Stimulated activated naive CD8-positive, alpha-beta T cell treated with anti-CD3 and anti-CD28 coated beads, Interleukin-15, Interleukin-2, amounts not matched to agents 100 ng/mL and 50 ng/mL, for 24 hours (primary cell): Measurements from ENCODE around the gene CAMSAP2.

Experiments
- H3K27ac Mint-ChIP-seq: one replicate; pipeline ENCODE4 v1.8.0; 2021; ENCODE audit warnings: mild to moderate bottlenecking, mixed read lengths
- H3K27me3 Mint-ChIP-seq: one replicate; pipeline ENCODE4 v1.8.0; 2021; ENCODE audit warnings: mixed read lengths
- H3K36me3 Mint-ChIP-seq: one replicate; pipeline ENCODE4 v1.8.0; 2021; ENCODE audit warnings: low read depth, mixed read lengths
- H3K4me1 Mint-ChIP-seq: one replicate; pipeline ENCODE4 v1.8.0; 2021; ENCODE audit warnings: low read depth, mixed read lengths
- H3K4me3 Mint-ChIP-seq: one replicate; pipeline ENCODE4 v1.8.0; 2021; ENCODE audit warnings: mild to moderate bottlenecking, mixed read lengths
- H3K9me3 Mint-ChIP-seq: one replicate; pipeline ENCODE4 v1.8.0; 2021; ENCODE audit warnings: mixed read lengths

Gene CAMSAP2

GRCh38 chr1:200755456-200755855, 16.8 kb downstream of the CAMSAP2 start:
- peaks cover 7% of the 10 kb centered on the region for H3K4me1 Mint-ChIP-seq
- no peak overlapping the region for H3K27ac Mint-ChIP-seq
- H3K4me3 Mint-ChIP-seq = no peak overlapping the region
- no peaks in the 10 kb centered on the region for H3K27me3 Mint-ChIP-seq
- no peaks in the 10 kb centered on the region for H3K9me3 Mint-ChIP-seq
- no peaks in the 10 kb centered on the region for H3K36me3 Mint-ChIP-seq

- no peaks in the 10 kb centered on the region for H3K27me3 Mint-ChIP-seq
- no peaks in the 10 kb centered on the region for H3K9me3 Mint-ChIP-seq
- H3K4me3 Mint-ChIP-seq = no peak overlapping the region
- no peaks in the 10 kb centered on the region for H3K4me1 Mint-ChIP-seq
- H3K36me3 Mint-ChIP-seq = peaks cover 7% of the 10 kb centered on the region
- H3K27ac Mint-ChIP-seq = no peak overlapping the region
Observed at GRCh38 chr1:200762089-200762488, 23.4 kb downstream of the CAMSAP2 start.

- no peaks in the 10 kb centered on the region for H3K4me1 Mint-ChIP-seq
- H3K27me3 Mint-ChIP-seq = no peaks in the 10 kb centered on the region
- no peak overlapping the region for H3K27ac Mint-ChIP-seq
- peaks cover 8% of the 10 kb centered on the region for H3K36me3 Mint-ChIP-seq
- H3K4me3 Mint-ChIP-seq = no peak overlapping the region
- H3K9me3 Mint-ChIP-seq = no peaks in the 10 kb centered on the region
Observed at GRCh38 chr1:200767321-200767720, 28.6 kb downstream of the CAMSAP2 start.

DNA sequence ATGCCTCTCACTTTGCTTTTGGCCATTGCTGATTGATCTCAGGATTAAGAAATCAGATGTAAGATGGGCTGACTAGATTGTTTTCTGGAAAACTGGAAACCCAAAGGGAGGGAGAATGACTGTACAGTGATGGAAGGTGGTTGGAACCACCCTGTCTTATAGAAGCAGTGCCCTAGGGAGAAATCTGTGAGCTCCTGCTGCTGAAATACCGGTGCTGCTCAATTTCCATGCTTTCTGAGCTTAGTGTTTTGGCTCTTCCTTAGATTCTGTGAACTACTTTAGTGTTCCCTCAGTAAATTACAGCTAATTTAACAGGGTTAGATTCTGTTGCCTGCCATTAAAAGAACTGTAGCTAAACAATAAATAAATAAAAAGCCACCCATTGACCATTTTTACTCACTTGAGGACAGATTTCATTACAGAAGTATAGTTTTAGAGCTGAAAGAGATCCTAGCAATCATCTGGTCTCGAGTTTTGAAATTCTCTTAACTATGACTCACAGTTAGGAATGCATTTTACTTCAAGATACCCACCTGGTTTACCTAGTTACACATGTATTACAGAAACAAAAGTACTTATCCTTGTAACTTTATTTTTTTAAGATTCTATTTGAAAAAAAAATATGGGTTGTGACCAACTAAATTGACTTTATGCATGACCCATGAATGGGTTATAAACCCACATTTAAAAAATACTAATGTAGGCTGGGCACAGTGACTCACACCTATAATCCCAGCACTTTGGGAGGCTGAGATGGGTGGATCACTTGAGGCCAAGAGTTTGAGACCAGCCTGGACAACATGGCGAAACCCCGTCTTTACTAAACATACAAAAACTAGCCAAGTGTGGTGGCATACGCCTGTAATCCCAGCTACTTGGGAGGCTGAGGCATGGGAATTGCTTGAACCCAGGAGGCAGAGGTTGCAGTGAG, 33.2 kb downstream of the CAMSAP2 start:
- no peaks in the 10 kb centered on the region for H3K4me1 Mint-ChIP-seq
- no peak overlapping the region for H3K4me3 Mint-ChIP-seq
- peaks cover 5% of the 10 kb centered on the region for H3K36me3 Mint-ChIP-seq
- H3K27me3 Mint-ChIP-seq = no peaks in the 10 kb centered on the region
- H3K9me3 Mint-ChIP-seq = no peaks in the 10 kb centered on the region
- no peak overlapping the region for H3K27ac Mint-ChIP-seq

DNA sequence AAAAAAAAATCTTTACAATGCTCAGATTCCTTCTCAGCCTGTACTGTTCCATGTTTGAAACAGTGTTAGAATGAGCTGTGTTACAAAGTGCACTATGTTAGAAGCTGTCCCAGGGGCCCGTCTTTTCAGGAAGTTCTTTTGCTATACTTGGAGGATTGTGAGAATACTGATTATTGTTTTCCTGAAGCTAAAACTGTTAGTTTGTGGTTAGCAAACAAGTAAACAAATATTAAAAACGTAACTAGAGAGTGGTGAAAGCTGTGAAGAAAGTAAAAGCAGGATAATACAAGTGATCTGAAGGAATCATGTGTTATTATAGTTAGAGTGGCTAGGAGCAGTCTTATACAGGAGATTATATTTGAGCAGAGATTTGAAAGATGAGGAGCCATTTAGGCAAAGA, 35.6 kb downstream of the CAMSAP2 start:
- H3K36me3 Mint-ChIP-seq = no peaks in the 10 kb centered on the region
- H3K27ac Mint-ChIP-seq = no peak overlapping the region
- no peaks in the 10 kb centered on the region for H3K4me1 Mint-ChIP-seq
- no peaks in the 10 kb centered on the region for H3K9me3 Mint-ChIP-seq
- H3K27me3 Mint-ChIP-seq = no peaks in the 10 kb centered on the region
- H3K4me3 Mint-ChIP-seq = no peak overlapping the region

DNA sequence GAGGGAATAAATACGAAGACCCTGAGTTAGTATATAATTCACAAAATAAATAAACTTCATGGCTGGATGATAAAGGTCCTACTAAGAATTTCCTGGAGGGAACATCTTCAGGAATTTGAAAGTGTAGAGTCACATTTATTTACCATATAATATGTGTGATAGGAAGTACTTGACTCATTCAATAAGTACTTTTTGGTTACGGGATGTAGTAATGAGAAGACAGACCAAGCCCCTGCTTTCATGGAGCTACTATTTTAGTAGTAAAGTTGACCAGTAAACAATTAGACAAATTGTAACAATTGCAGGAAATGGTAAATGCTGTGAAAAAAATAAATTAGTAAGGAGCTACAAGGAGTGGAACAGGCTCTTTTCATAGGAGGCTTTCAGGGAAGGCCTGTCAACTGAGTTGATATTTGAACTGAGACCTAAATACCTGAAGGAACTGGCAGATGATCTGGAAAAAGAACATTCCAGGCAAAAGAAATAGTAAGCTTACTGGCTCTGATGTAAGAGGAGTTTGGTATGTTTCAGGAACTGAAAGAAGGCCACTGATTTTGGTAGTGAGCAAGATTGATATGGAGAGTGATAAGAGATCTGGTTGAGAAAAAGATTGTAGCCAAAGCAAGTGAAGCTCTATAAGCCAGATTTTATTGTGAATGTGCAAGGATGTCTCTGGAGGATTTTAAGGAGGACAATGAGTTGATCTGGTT, 36.2 kb downstream of the CAMSAP2 start:
- Mint-ChIP-seq H3K4me3 (no peak overlapping the region), H3K9me3 (no peaks in the 10 kb centered on the region), H3K27me3 (no peaks in the 10 kb centered on the region), H3K36me3 (no peaks in the 10 kb centered on the region), H3K27ac (no peak overlapping the region), H3K4me1 (no peaks in the 10 kb centered on the region)

DNA sequence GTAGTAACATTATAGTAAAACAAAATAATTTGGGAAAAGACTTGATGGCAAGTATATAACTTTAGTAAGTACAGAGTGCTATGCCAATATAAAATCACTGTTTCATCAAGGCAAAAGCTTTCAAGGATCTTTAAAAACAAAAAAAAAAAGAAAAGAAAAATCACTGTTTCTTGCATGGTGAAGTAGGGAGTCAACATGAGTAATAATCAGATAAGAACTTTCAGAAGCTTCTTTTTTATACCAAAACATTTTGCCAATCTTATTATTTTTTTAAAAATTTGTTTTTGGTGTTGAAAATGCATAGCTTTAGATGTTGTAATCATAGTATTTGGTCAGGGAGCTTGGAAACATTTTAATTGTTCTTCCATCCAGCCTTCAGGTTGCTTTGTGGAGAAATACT, 37.2 kb downstream of the CAMSAP2 start:
- Mint-ChIP-seq H3K9me3 (no peaks in the 10 kb centered on the region), H3K36me3 (no peaks in the 10 kb centered on the region), H3K27me3 (no peaks in the 10 kb centered on the region), H3K27ac (no peak overlapping the region), H3K4me1 (no peaks in the 10 kb centered on the region), H3K4me3 (no peak overlapping the region)

DNA sequence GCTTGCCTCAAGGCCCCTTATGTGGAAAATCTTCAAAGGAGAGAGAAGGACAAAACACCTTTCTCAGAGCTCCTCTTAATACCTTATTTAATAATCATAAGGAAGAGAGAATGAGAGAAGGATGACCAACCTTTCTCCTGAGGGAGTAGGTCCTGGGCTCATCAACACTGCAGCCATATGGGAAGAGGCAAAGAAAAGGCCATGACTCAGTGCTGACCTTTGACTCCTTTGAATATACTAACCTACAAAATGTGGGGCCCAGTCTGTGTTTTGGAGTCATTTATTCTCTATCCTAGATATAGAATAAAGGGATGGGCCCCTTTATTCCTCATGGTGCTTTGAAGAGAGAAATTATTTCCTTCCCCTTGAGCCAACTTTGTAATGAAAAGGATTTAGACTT, 38.3 kb downstream of the CAMSAP2 start:
- no peaks in the 10 kb centered on the region for H3K9me3 Mint-ChIP-seq
- peaks cover 1% of the 10 kb centered on the region for H3K36me3 Mint-ChIP-seq
- no peaks in the 10 kb centered on the region for H3K4me1 Mint-ChIP-seq
- no peak overlapping the region for H3K27ac Mint-ChIP-seq
- H3K27me3 Mint-ChIP-seq = no peaks in the 10 kb centered on the region
- no peak overlapping the region for H3K4me3 Mint-ChIP-seq

DNA sequence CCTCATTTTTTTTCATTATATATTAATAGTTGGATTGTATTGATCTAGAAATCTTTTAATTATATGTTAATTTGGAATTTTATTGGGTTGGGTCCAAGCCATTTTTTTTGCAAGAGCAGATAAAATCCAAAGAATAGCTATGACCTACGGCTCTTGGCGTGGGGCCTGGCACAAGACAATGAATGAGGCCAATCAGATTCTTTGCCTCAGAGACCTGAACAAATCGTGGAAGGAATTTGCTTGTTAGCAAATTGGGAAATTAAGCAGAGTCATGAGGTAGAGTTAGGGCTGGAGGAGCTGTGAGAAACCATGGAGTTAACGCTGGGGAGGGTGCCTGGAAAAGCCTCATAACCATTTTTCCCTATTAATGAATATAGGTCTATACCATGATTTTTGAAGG, 40.1 kb downstream of the CAMSAP2 start:
- no peaks in the 10 kb centered on the region for H3K27me3 Mint-ChIP-seq

GRCh38 chr1:200779326-200779725, 40.6 kb downstream of the CAMSAP2 start:
- Mint-ChIP-seq H3K4me1 (no peaks in the 10 kb centered on the region), H3K27ac (no peak overlapping the region), H3K27me3 (no peaks in the 10 kb centered on the region), H3K36me3 (peaks cover 12% of the 10 kb centered on the region), H3K9me3 (no peaks in the 10 kb centered on the region), H3K4me3 (no peak overlapping the region)

More for the DNA sequence above, 40.1 kb downstream of the CAMSAP2 start:
- Mint-ChIP-seq H3K4me1 (no peaks in the 10 kb centered on the region), H3K9me3 (no peaks in the 10 kb centered on the region), H3K4me3 (no peak overlapping the region), H3K36me3 (peaks cover 12% of the 10 kb centered on the region), H3K27ac (no peak overlapping the region)

DNA sequence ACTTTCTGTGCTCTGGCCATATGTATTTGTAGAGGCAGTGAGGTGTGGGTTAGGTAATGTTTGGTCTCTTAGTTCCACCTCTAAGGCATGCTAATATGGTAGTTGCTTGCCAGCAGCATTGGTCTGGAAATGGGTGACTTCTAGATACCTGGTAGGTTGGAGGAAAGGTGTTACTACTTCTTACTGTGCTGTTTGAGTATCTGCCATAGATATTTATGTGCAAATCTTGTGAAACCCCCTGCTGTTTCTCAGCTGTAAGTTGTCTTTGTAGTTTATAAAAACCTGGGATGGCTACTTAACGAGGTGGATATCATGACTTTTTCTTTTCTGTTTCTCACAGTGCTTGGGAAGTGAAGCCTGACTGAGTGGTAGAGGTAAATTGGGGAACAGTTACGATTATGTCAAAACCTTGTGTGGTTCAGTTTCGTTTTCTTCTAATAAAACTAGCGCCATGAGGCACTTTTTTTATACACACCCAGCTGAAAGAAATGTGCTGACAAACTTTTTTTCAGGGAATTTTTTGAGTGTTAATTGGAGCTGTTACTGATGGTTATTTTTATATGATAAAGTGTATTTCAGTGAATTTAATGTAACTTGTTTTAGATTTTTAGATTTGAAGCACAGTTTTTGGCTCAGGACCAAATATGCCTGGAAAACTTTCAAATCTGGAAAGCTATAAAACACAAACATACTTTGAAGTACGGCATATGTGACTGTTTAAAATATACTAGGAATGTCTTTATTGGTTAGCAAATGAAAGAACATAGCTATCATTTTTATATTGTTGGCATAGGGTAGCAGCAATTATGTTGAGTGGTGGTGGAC, 42.1 kb downstream of the CAMSAP2 start:
- Mint-ChIP-seq H3K4me3 (no peak overlapping the region), H3K27me3 (no peaks in the 10 kb centered on the region), H3K4me1 (no peaks in the 10 kb centered on the region), H3K36me3 (peaks cover 12% of the 10 kb centered on the region), H3K27ac (no peak overlapping the region), H3K9me3 (no peaks in the 10 kb centered on the region)

DNA sequence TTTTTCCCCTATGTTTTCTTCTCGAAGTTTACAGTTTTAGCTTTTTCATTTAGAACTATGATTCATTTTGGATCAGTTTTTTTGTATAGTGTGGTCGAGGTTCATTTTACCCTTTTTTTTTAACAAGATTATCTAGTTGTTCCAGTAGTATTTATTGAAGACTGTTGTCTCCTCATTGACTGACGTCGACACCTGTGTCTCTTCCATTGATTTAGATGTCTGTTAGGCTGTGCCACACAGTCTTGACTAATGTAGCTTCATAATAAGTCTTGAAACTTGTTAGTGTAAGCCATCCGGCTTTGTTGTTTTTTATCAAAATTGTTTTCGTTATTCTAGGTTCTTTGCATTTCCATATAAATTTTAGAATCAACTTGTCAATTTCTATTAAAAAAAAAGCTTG, 45.2 kb downstream of the CAMSAP2 start:
- Mint-ChIP-seq H3K9me3 (no peaks in the 10 kb centered on the region), H3K27me3 (no peaks in the 10 kb centered on the region), H3K36me3 (peaks cover 12% of the 10 kb centered on the region), H3K27ac (no peak overlapping the region), H3K4me3 (no peak overlapping the region), H3K4me1 (no peaks in the 10 kb centered on the region)

- Mint-ChIP-seq H3K4me1 (no peaks in the 10 kb centered on the region), H3K9me3 (no peaks in the 10 kb centered on the region), H3K4me3 (no peak overlapping the region), H3K27ac (no peak overlapping the region), H3K36me3 (peaks cover 12% of the 10 kb centered on the region), H3K27me3 (no peaks in the 10 kb centered on the region)
Observed at GRCh38 chr1:200784576-200784975, 45.9 kb downstream of the CAMSAP2 start.

GRCh38 chr1:200786788-200787187, 48.1 kb downstream of the CAMSAP2 start:
- Mint-ChIP-seq H3K4me3 (no peak overlapping the region), H3K9me3 (no peaks in the 10 kb centered on the region), H3K27me3 (no peaks in the 10 kb centered on the region), H3K36me3 (peaks cover 12% of the 10 kb centered on the region), H3K27ac (no peak overlapping the region), H3K4me1 (no peaks in the 10 kb centered on the region)

- H3K9me3 Mint-ChIP-seq = no peaks in the 10 kb centered on the region
- H3K27ac Mint-ChIP-seq = no peak overlapping the region
- H3K27me3 Mint-ChIP-seq = no peaks in the 10 kb centered on the region
- no peak overlapping the region for H3K4me3 Mint-ChIP-seq
- H3K36me3 Mint-ChIP-seq = peaks cover 4% of the 10 kb centered on the region
- H3K4me1 Mint-ChIP-seq = no peaks in the 10 kb centered on the region
Observed at GRCh38 chr1:200787896-200788387, 49.2 kb downstream of the CAMSAP2 start.
